DMS153 treated with DMSO at 0.1 percent for 48 hours (cell line): ENCODE data around the gene PDZD7.
A peak's percentile ranks its signal among the peaks of the same experiment; 100 is the strongest.
"Not testable (repeated sequence)": the region's sequence is repeated elsewhere in the genome, so short reads cannot be mapped to it uniquely, and the experiment has no call there.

ENCODE experiments used
- DNase-seq: peaks from one replicate; lab custom pipeline; 2025; ENCODE audit not compliant: unreplicated experiment; lab: John Stamatoyannopoulos, UW

Gene PDZD7

GRCh38 chr10:101041252-101041761 lies 10.4 kb upstream of the PDZD7 start:
- DNase-seq: peak; percentile 31

- no peak for DNase-seq
These were observed 9.9 kb upstream of the PDZD7 start for GRCh38 chr10:101040851-101041250.

DNA sequence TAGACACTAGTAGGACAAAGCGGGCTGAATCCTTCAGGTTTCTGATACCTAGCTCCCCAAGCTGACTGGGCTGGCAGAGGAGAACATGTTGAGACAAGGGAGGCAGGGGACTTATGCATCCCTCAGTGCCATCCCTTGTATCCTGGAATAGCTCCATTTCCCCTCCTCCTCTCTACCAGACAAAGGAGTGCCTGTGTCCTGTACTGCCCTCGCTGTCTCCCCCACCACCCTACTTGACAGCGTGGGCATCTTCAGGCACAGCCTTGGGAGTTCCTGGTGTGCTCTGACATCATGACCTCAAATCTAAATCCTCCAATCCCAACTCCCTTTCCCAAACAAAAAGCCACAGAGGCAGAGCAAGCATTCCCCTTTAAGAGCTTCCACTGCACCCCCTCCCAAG lies 9.1 kb upstream of the PDZD7 start:
- DNase-seq: no peak

GRCh38 chr10:101038484-101038883 lies 7.6 kb upstream of the PDZD7 start:
- no peak for DNase-seq

- no peak for DNase-seq
These were observed 5.8 kb upstream of the PDZD7 start for GRCh38 chr10:101036726-101037125.

GRCh38 chr10:101035916-101036702 lies 5.2 kb upstream of the PDZD7 start:
- DNase-seq: no peak

GRCh38 chr10:101035314-101035713 lies 4.4 kb upstream of the PDZD7 start:
- DNase-seq: no peak

DNA sequence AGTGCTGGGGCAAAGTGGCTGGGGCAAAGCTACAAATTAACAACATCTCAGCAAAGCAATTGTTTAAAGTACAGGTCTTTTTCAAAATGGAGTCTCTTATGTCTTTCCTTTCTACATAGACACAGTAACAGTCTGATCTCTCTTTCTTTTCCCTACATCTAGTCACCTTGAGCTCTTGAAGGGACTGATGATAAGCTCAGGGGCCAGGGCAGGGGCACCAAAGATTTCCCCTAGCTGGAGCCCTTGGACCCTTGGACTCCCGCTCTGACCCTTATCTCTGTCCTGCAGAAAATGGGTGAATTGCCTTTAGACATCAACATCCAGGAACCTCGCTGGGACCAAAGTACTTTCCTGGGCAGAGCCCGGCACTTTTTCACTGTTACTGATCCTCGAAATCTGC lies 3.5 kb upstream of the PDZD7 start:
- not testable (repeated sequence) for DNase-seq

DNA sequence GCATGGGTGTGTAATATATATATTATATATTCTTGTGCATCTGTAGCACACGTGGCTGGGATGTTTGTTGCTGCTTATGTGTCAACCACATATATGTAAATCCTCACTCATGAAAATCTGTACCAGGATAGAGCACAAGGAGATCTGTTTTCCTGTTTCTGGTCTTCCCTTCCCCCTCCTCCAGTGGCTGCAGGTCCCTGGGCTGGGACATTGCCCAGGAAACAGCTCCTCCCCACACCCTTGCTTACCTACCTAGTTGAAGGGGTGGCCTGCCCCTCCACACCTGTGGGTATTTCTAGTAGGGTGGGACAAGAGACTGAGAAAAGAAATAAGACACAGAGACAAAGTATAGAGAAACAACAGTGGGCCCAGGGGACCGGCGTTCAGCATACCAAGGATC lies 2.3 kb upstream of the PDZD7 start:
- DNase-seq: no peak

- DNase-seq: no peak
These were observed 1.8 kb upstream of the PDZD7 start for GRCh38 chr10:101032637-101033224.

- DNase-seq: peak; percentile 21
These were observed 1.1 kb upstream of the PDZD7 start for GRCh38 chr10:101031796-101032636.

DNA sequence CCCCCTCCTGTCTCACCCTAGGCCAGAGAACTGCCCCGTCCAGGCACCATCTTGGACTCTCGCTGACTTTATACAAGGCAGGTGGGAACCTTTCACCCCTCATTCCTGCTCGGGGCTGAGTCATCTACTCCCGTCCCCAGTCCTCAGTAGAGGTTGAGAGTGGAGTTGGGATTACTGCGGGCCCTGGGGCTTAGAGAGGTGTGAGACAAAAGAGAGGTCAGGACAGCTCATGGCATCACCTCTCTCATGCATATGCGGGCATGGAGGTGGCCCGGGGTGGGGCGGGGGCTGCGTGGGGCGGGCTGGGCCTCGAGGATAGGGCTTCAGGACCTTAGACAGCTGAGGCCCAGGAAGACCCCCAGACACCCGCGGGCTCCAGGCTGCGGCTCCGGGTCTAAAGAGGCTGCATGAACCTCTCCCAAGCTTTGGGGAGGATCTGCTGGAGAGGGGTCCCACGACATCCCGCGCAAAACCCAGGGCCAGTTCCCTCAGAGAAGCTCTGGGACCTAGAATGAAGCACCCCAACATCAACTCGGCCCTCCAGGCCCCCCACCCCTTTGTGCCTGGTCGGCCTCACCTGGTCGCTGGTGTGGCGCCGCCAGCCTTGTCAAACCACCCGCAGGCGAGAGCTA lies 317 bp downstream of the PDZD7 start:
- no peak for DNase-seq

GRCh38 chr10:101029520-101030295 lies 1.2 kb downstream of the PDZD7 start:
- DNase-seq: no peak

- no peak for DNase-seq
These were observed 2.2 kb downstream of the PDZD7 start for GRCh38 chr10:101028446-101029337.

GRCh38 chr10:101027106-101027720 lies 3.7 kb downstream of the PDZD7 start:
- no peak for DNase-seq

DNA sequence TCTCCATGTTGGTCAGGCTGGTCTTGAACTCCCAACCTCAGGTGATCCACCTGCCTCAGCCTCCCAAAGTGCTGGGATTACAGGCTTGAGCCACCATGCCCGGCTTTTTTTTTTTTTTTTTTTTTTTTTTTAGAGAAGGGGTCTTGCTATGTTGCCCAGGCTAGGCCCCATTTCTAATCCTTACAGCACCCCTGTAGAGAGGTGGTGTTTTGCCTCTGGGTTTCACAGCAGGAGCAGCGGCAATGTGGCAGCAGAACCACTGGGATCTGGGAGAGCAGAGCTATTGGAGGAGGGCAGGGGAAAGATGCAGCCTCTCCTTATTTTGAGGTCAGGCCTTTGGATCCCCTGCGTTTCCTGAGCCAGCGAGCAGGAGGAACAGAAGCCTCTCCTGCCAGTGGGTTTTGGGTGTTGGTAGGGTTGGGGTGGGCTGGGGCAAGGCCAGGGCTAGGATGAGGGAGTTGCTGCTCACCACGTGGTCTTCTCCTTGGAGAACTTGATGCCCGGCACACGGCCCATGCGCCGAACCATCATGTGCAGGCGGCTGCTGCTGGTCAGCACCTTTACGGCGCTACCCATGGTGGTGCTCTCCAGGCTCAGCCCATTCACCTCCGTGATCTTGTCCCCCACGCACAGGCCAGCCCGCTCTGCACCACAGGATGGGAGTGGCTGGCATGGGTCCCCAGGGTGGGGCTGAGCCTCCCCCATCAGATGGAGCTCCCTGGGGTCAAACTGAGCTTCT lies 7.8 kb downstream of the PDZD7 start:
- no peak for DNase-seq

GRCh38 chr10:101021692-101022251 lies 9.2 kb downstream of the PDZD7 start:
- DNase-seq: no peak

- no peak for DNase-seq
These were observed 9.7 kb downstream of the PDZD7 start for GRCh38 chr10:101021239-101021638.
